CD4-positive, alpha-beta T cell treated with Interleukin-10 for 1 hour (primary cell): ENCODE results near the gene CCDC8.
"Not testable (repeated sequence)": the region's sequence is repeated elsewhere in the genome, so short reads cannot be mapped to it uniquely, and the experiment has no call there.

ENCODE experiments used
- DNase-seq: peaks from one replicate; pipeline ENCODE4 v3.0.0-alpha.2; 2020

Gene CCDC8

DNA sequence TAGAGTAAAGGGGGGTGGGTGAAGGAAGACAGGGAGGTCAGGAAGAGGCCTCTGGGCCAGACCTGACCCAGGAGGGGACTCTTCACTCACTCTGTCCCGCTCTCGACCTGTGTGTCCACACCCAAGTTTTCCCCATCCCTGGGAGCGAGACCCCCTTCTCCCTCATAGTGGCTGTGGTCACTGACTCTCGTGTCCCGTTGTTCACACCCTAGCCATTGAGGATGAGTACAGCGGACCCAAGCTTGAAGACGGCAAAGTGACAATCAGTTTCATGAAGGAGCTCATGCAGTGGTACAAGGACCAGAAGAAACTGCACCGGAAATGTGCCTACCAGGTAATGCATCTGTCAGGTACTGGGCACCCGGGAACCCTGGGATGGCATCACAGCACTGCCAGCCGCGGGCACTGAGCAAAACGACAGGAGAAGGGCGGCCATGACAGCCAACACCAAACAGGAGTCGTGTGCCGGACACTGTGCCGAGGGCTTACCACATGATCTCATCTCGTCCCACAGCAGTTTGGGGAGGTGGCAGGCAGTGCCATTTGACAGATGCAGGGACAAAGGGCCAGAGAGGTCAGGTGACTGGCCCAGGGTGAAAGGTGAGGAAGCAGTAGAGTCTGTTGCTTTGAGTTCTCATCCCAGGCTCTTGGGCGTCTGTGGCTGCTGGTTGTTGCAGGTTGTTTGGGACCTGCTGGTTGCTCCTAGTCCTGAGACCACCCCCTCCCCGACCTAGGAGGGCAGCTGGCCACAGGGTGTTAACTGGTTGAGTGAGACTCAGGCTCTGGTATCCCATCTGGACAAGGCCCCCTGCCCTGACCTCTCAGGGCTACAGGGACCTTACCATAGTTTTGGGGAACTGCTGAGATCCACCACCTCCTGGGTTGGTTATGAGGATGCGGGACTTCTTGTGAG lies 36.9 kb downstream of the CCDC8 start:
- DNase-seq: no peak

DNA sequence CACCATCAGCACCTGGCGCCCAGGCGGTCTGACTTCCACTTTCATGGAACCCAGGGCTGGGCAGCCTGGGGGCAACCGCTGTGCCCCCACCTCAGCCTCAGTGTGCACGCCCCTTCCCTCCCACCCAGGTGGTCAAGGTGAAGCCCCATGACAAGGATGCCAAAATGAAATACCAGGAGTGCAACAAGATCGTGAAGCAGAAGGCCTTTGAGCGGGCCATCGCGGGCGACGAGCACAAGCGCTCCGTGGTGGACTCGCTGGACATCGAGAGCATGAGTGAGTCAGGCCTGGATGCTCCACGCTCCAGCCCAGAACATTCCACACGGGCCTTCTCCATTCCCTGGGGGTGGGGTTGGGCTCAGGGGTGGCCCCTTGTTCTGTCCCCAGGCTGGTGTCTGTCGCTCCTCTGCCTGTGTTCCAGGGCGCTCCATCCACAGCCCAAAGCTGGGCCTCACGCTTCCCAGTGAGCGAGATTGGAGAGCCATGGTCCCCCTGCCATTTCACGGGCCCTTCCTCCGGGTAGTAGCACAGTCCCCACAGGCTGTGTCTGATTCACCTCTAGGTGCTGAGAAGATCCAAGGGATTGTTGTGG lies 37.8 kb downstream of the CCDC8 start:
- not testable (repeated sequence) for DNase-seq

DNA sequence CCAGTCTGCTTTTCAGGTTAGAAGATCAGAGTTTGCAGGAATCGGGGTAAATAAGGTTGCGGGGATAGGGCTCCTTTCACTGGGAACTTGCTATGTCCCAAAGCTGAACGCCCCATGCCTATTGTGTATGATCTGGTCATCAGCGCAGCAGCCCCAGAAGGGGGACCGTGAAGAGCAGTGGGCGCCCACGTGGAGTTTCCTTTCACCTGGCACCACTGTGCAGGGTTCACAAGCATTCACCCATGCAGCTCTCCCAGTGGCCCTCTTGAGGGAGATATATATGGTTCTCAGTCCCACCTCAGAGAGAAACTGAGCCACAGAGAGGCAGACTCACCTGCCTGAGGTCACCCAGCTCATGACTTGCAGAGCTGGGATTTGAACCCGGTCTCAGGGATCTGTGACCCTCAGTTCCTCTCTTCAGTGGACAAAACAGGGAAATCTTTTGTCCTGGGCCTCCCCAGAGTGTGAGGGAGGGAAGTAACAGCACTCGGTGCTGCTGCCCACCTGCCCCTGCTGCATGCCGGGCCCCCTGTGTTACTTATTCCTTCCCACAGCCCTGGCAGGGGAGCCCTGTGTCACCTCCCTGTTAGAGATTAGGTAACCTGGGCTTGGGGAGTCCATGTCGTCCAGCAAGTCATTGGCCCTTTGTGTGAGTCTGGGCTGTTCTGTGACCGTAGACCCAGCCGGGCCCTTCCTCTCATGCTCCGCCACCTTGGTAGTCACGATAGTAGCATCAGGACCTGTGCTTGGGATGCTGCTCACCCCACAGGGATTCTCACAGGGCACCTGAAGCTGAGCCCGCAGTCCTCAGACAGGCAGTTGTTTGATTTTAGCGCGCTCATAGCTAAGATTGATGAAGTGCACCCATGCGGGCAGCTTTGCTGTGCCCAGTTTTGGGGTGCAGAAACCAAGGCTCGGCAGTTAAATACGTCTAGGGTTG lies 38.6 kb downstream of the CCDC8 start:
- no peak for DNase-seq

DNA sequence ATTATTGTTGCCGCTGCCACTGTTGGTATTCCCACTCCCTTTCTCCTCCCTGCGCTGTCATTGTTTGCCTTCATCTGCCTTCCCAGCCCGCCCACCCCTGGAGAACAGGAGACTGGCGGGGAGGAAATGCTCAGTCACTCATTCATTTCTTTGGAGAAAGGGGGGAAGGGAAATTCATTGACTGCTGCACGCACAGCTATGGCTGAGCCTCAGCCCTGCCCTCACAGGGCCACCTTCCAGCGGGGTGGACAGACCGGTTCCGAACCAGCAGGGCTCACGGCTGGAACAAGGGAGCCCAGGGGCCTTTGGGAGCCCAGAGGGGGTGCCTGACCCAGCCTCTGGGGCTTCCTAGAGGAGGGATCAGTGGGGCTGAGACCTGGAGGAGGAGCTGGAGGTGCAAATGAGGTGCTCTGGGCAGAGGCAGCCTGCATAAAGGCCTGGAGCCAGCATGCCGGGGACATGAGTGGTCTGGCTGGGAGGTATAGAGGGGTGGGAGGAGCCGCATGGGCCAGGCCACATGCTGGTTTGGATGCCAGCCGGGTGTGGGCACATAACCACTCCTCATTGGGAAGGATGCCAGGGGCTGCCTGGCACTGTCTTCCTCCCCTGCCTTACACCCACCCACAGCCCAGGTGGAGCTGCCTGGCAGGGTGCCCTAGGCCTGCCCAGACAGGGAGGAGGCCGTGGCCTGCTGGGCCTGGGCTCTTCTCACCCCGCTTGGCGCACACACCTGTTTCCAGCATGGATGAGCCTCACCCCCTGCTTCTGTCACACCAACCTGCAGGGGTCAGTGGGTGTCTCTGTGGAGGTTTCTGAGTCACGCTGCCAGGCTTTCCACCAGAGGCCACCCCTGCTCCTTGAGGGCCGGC lies 39.6 kb downstream of the CCDC8 start:
- DNase-seq: no peak

DNA sequence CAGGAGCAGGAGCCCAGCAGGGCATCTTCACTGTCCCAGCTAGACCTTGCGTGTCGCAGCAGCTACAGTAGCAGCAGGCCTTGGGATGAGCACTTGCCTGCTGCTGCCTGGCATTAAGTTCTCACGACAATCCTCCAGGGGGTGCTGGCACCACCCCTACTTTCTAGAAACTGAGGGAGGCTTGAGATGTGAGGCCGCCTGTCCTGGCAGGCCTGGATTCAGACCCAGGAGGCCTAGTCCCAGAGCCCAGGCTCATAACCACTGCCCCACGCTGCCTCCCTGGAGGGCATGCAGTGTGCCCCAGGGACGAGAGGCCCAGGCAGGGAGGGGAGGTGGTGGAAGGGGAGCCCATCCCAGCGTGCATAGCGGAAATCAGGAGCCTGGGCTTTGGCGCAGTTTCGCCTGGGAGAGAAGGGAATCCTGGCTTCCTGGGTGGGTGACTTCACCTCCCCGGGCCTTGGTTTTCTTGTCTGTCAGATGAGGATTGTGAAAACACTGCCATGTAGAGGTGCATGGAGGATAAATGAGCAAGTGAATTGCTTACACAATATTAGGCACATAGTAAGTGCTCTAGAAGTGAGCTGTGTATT lies 40.4 kb downstream of the CCDC8 start:
- DNase-seq: no peak

DNA sequence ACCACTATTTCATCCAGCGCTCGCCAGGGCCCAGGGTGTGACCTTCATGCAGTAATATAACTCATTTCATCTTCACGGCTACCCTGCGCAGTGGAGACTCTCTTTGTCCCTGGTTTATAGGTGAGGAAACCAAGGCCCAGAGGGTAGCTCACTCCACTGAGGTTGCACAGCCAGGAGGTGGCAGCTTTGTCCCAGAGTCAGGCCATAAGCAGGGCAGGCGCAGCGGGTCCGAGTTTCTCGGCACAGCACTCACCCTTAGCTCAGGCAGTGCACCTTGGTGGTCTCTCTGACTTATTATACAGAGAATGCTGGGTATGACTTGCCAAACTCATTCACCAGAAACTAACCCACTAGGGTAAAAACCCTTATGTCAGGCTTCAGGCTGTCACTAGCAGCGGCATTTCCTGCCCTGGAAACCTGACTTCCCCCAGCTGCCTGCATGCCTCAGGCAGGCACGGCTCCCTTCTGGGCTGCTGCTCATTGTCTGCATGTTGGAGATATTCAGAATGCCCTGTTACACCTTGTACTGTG lies 41.9 kb downstream of the CCDC8 start:
- no peak for DNase-seq

DNA sequence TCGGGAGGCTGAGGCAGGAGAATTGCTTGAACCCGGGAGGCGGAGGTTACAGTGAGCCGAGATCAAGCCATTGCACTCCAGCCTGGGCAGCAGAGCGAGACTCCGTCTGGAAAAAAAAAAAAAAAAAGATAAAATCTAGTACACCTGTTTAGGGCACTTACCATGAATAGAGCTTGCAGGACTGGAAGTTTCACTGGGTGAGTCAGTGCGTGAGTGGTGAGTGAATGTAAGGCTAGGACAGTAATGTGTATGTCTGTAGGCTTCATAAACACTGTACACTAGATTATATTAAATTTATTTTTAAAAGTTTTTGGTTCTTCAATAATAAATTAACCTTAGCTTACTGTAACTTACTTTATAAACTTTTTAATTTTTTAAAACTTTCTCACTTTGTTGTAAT lies 43.5 kb downstream of the CCDC8 start:
- DNase-seq: no peak

DNA sequence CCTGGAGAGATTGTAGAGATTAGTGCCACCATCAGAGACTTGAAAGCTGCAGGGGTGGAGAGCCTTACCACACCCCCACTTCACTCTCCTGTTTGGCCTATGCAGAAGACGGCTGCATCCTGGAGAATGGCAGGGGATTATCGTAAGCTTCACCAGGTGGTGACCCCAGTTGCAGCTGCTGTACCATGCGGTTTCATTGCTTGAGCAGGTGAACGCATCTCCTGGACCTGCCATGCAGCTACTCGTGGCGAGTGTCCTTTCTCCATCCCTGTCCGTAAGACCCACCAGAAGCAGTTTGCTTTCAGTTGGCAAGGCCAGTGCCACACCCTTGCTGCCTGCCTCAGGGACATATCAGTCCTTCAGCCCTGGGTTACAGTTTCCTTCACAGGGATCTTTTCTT lies 45.2 kb downstream of the CCDC8 start:
- no peak for DNase-seq

DNA sequence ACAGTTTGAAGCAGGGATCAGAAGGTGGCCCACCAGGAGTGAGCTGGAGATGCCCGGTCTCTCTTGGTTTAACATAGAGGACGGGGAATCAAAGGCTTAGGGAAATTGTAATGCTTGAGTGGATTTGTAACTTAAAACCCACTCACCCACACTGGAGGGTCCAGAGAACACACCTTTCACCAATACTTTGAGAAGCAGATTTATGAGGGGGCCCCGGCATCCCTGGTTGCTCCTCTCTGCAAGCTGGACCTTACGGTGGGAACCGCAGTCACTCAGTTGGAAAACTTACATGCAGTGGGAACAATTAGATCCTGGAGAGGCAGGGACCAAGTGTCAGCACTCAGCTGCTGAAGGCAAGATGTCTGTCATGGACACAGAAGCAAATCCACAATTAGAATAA lies 45.9 kb downstream of the CCDC8 start:
- DNase-seq: no peak

DNA sequence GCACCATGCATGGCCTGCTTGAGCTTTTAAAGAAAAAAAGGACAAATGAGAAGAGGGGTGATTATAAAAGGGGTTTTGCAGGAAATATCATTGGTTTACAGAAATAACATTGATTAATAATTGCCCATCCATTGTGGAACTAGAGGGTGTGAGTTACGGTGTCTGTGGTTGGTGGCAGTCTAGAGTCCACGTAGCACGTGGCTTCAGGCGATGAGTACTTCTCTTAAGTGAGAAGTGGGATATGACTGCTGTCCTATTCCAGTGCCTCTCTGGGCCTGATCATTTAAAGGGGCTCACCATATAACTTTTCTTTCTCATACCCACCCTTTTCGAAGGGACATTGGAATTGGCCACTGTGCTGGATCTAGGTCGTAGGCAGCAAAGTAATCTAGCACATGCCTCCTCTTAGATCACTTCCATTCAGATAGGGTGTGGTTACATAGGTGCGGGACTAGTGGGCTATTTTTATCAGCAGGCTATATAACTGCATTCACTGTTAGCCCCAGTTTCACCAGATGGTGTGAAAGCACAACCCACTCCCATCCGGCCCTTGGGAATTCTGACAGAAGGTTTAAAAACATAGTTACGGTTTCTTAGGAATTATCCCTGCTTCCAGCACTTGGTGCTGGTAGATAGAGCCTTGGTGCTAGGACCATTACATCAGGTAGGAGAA lies 46.6 kb downstream of the CCDC8 start:
- DNase-seq: no peak

DNA sequence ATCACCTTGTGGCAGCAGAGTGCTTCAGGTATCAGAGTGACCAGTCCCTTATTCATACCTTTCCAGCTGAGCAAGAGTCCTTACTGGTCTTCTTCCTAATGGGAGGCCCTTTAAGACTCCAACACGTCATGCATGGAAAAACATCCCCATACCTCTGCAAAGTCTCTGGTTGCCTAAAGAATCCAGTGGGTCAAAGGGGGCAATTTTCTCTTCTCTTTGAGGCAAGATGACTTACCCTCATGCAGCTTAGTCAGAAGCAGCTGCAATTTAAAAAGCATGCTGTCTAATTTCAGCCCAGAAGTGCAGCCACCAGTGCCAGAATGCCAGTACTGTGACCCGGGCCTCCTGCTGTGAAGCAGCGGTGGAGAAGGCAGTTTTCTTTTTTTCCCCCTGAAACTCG lies 47.8 kb downstream of the CCDC8 start:
- DNase-seq: no peak

DNA sequence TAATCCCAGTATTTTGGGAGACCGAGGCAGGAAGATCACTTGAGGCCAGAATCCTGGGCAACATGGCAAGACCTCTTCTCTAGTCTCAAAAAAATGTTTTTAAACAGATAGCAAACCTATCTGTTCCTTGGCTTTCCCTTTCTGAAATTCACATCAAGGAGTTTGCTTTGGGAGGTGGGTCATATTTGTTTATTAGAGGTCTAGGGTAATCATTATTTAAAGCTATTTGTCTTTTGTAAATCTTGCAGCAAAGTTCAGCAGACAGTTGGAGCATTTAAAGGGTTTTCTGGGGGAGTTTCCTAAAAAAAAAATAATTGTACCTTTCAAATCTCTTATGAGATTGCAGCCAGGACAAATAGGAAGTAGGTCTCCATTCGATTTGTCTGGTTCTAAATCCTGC lies 49.0 kb downstream of the CCDC8 start:
- no peak for DNase-seq

DNA sequence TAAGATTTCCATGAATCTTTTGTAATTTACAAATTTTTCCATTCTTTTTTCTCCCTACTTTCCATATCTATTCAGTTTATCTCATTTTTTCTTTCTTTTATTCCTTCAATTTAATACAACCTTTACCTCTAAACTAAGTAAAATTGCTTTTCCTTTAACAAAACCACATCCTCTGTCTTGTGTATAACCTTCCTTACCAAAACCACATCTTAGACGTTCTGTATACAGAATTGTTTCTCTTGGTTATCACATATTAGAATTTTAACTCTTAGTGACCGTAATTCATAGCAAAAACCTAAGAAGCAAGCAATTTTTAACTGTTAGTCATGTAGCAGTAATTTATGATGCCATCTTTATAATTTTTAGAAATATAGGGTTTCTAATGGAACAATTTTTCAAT lies 51.4 kb downstream of the CCDC8 start:
- peak; percentile 42 for DNase-seq
